ENCODE results near the gene HNRNPLL. TPM values are rescaled to one million over a fixed set of nuclear protein-coding genes. Genes with fewer than 3 reads are reported as not detected.

Gene HNRNPLL
- total and polyA plus RNA-seq, 7 donors, result 6.4 to 22.4 (median 17.8) TPM

DNA sequence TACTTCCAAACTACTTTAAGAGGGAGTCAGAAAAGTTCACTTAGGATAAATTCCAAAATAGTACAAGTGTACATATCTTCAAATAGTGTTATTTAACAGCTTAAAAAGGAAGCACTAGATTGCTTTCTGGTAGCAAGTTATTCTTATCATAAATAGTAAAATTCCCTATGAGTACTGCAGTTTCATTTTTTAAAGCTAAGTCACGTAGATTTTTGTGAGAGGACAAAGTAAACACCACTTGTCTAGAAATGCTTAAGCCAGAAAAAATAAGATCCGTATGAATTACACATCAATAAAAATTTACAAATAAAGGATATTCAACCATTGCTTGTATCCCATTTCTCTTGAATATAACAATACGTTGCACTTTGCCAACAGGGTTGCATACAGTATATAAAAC is 19.2 kb downstream of the HNRNPLL start:
- DNase-seq (no peak), ATAC-seq (no peak)
- Histone ChIP-seq H3K4me1 (peaks cover 24% of the 10 kb centered on the region), H3K36me3 (ENCODE audit: insufficient read depth in 1 of 2, low read depth in 1 of 2) (peaks cover 0 to 54% of the 10 kb centered on the region in 2 donors), H3K27ac (no peak overlapping the region), H3K9me3 (no peaks in the 10 kb centered on the region), H3K4me3 (no peak overlapping the region), H3K27me3 (ENCODE audit: insufficient read depth in 3 of 3, low read length in 2 of 3) (no peaks in the 10 kb centered on the region)
- WGBS, 3 donors, result 76 to 87% (median 80%) methylated on average over 3 of the region's 3 CpGs
- intact Hi-C loops (cut with DNase I), result loop anchor here in 1 of 2 donors (5.0 kb wide), 2 partner anchors 139 to 159 kb away; no protein-coding TSS in a partner anchor
- TF ChIP-seq, protein P1, sequence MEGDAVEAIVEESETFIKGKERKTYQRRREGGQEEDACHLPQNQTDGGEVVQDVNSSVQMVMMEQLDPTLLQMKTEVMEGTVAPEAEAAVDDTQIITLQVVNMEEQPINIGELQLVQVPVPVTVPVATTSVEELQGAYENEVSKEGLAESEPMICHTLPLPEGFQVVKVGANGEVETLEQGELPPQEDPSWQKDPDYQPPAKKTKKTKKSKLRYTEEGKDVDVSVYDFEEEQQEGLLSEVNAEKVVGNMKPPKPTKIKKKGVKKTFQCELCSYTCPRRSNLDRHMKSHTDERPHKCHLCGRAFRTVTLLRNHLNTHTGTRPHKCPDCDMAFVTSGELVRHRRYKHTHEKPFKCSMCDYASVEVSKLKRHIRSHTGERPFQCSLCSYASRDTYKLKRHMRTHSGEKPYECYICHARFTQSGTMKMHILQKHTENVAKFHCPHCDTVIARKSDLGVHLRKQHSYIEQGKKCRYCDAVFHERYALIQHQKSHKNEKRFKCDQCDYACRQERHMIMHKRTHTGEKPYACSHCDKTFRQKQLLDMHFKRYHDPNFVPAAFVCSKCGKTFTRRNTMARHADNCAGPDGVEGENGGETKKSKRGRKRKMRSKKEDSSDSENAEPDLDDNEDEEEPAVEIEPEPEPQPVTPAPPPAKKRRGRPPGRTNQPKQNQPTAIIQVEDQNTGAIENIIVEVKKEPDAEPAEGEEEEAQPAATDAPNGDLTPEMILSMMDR (IDR thresholded peaks at IDR 0.05), result no peak

GRCh38 chr2:38581193-38582147 is 21.3 kb downstream of the HNRNPLL start:
- WGBS, 3 donors, result 56 to 61% (median 58%) methylated on average over 9 of the region's 9 CpGs
- Histone ChIP-seq H3K27me3 (ENCODE audit: insufficient read depth in 3 of 3, low read length in 2 of 3) (no peaks in the 10 kb centered on the region), H3K4me1 (peaks cover 12% of the 10 kb centered on the region), H3K36me3 (ENCODE audit: insufficient read depth in 1 of 2, low read depth in 1 of 2) (peaks cover 0 to 71% of the 10 kb centered on the region in 2 donors), H3K27ac (no peak overlapping the region), H3K4me3 (no peak overlapping the region), H3K9me3 (no peaks in the 10 kb centered on the region)
- DNase-seq (no peak), ATAC-seq (peak; percentile 71 to 93 (median 83))
- TF ChIP-seq, protein P1 (IDR thresholded peaks at IDR 0.05), result peak; percentile 74
- intact Hi-C loops (cut with DNase I), result loop anchor here (2.0 to 5.0 kb wide), 3 partner anchors 141 to 161 kb away; no protein-coding TSS in a partner anchor

- H3K27me3 ChIP-seq (ENCODE audit: insufficient read depth in 3 of 3, low read length in 2 of 3), result no peaks in the 10 kb centered on the region
- peaks cover 4% of the 10 kb centered on the region for H3K4me1 ChIP-seq
- no peak overlapping the region for H3K27ac ChIP-seq
- peaks cover 0 to 71% of the 10 kb centered on the region in 2 donors for H3K36me3 ChIP-seq (ENCODE audit: insufficient read depth in 1 of 2, low read depth in 1 of 2)
- TF ChIP-seq, protein P1 (IDR thresholded peaks at IDR 0.05), result no peak
- DNase-seq, result no peak
- 86% methylated on average over 2 of the region's 2 CpGs for WGBS, 3 donors
- H3K9me3 ChIP-seq, result no peaks in the 10 kb centered on the region
- ATAC-seq, result no peak
- intact Hi-C loops (cut with DNase I), result loop anchor here (2.0 to 5.0 kb wide), 3 partner anchors 142 to 162 kb away; no protein-coding TSS in a partner anchor
- no peak overlapping the region for H3K4me3 ChIP-seq
These were observed 22.6 kb downstream of the HNRNPLL start for GRCh38 chr2:38580115-38580636.

GRCh38 chr2:38578832-38579231 is 23.9 kb downstream of the HNRNPLL start:
- ATAC-seq (no peak), DNase-seq (no peak)
- 86 to 91% (median 86%) methylated on average over 5 of the region's 5 CpGs for WGBS, 3 donors
- intact Hi-C loops (cut with DNase I), result no loop called here
- Histone ChIP-seq H3K9me3 (no peaks in the 10 kb centered on the region), H3K36me3 (ENCODE audit: insufficient read depth in 1 of 2, low read depth in 1 of 2) (peaks cover 0 to 71% of the 10 kb centered on the region in 2 donors), H3K27ac (no peak overlapping the region), H3K27me3 (ENCODE audit: insufficient read depth in 3 of 3, low read length in 2 of 3) (no peaks in the 10 kb centered on the region), H3K4me1 (peaks cover 4% of the 10 kb centered on the region), H3K4me3 (no peak overlapping the region)
- TF ChIP-seq, protein P1 (IDR thresholded peaks at IDR 0.05), result no peak
